C4-2B (cell line): ENCODE measurements around the gene EIF4G1.

ENCODE experiments used
- H3K27ac ChIP-seq: fragments of 450-650 bp; 2 replicates; pipeline ENCODE4 v1.5.1; 2017
- ZFX ChIP-seq: fragments of 450-650 bp; IDR thresholded peaks from 2 replicates; pipeline ENCODE4 v1.6.1; 2017
- TF ChIP-seq, protein P1 (sequence below): fragments of 450-650 bp; conservative IDR thresholded peaks from 2 replicates; pipeline ENCODE4 v1.5.1; 2017; ENCODE audit warnings: mild to moderate bottlenecking

The EIF4G1 gene

DNA sequence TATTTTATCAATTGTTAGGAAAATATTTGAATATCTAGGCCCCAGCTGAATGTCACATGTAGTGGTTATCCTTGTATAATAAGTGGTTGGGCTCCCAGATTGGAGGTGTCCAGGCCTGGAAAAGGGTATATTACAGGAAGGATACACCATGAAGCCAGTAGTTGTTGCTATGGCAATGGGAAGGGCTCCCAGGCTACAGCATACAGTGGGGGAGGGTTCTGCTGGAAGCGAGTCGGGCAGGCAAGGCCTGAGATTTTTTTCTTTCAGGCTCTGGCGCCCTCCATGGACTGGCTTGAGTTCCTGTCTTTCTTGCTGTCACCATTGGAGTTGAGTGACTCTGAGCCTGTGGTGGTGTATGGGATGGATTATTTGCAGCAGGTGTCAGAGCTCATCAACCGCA, 29.7 kb upstream of the EIF4G1 start:
- no peak for TF ChIP-seq ZFX
- TF ChIP-seq, protein P1, sequence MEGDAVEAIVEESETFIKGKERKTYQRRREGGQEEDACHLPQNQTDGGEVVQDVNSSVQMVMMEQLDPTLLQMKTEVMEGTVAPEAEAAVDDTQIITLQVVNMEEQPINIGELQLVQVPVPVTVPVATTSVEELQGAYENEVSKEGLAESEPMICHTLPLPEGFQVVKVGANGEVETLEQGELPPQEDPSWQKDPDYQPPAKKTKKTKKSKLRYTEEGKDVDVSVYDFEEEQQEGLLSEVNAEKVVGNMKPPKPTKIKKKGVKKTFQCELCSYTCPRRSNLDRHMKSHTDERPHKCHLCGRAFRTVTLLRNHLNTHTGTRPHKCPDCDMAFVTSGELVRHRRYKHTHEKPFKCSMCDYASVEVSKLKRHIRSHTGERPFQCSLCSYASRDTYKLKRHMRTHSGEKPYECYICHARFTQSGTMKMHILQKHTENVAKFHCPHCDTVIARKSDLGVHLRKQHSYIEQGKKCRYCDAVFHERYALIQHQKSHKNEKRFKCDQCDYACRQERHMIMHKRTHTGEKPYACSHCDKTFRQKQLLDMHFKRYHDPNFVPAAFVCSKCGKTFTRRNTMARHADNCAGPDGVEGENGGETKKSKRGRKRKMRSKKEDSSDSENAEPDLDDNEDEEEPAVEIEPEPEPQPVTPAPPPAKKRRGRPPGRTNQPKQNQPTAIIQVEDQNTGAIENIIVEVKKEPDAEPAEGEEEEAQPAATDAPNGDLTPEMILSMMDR: no peak; the same call in 1 of the 2 replicates
- H3K27ac ChIP-seq: no peak overlapping the region

DNA sequence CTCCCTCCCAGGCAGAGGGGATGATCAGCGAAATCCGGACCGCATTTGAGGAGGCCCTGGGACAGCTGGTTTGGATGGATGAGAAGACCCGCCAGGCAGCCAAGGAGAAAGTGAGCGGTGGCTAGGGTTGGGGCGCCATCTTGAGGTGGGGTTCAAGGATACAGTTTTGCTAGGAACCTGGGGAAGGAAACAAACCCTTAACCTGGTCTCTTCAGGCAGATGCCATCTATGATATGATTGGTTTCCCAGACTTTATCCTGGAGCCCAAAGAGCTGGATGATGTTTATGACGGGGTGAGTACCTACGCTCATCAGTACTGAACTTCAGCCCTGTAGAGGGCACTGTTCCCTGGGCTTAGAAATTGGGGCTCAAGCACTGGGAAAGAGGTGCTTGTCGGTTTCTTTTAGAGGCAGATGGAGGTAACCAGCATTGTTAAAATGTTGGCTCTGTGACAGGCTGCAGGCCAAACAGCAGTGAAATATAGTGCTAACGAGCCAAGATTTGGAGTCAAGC, 24.9 kb upstream of the EIF4G1 start:
- no peak overlapping the region for H3K27ac ChIP-seq
- TF ChIP-seq, protein P1: peak; percentile 90
- TF ChIP-seq ZFX: no peak

DNA sequence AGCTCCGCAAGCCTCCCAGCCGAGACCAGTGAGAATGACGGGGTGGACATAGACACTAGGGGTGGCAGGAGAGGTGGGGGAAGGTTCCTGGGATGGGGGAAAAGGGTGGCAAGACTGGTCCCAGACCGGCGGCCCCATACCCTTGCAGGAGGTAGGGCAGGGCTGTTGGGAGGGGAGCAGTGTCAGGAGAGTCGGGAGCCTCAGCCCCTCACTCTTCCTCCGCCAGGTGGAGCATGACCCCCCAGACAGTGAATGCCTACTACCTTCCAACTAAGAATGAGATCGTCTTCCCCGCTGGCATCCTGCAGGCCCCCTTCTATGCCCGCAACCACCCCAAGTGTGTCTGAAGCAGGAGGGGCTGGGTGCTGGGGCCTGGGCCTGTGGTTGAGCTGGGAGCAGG, 24.1 kb upstream of the EIF4G1 start:
- TF ChIP-seq ZFX: no peak
- TF ChIP-seq, protein P1: no peak
- H3K27ac ChIP-seq: no peak overlapping the region

DNA sequence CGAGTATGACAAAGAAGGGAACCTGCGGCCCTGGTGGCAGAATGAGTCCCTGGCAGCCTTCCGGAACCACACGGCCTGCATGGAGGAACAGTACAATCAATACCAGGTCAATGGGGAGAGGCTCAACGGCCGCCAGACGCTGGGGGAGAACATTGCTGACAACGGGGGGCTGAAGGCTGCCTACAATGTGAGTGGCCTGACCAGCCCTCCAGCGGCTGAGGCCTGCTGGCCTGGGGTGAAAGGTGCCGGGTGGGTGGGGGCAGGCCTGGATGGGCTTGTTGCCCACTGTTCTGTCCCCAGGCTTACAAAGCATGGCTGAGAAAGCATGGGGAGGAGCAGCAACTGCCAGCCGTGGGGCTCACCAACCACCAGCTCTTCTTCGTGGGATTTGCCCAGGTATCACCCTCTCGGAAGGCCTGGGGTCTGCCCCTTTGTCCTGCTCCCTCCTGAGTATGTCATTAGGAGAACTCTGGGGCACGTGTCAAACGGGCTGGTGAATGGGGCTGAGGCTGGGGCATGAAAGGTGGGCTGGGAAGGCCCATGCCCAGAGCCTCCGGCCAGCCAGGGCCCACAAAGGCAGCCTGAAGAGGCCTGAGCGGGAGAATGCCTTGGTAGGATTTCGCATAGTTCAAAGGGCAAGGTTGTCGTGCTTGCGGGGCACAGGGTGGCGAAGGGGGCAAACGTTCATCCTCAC, 23.2 kb upstream of the EIF4G1 start:
- no peak for TF ChIP-seq ZFX
- TF ChIP-seq, protein P1: no peak
- H3K27ac ChIP-seq: no peak overlapping the region

DNA sequence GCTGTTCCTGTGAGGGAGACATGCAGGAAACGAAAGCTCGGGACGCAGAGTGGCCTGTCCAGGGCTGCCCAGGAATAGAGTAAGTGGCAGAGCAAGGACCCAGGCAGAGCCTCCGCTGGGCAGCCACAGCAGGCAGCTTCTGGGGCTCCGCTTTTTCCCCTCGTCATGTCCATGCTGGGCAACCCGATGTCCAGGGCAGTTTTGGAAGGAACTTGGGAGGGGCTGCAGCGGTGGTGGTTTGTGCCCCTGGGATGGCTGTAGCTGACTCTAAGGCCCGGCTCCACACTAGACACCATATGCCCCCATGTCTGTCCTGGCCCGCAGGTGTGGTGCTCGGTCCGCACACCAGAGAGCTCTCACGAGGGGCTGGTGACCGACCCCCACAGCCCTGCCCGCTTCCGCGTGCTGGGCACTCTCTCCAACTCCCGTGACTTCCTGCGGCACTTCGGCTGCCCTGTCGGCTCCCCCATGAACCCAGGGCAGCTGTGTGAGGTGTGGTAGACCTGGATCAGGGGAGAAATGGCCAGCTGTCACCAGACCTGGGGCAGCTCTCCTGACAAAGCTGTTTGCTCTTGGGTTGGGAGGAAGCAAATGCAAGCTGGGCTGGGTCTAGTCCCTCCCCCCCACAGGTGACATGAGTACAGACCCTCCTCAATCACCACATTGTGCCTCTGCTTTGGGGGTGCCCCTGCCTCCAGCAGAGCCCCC, 22.5 kb upstream of the EIF4G1 start:
- TF ChIP-seq, protein P1: no peak
- TF ChIP-seq ZFX: no peak
- no peak overlapping the region for H3K27ac ChIP-seq

DNA sequence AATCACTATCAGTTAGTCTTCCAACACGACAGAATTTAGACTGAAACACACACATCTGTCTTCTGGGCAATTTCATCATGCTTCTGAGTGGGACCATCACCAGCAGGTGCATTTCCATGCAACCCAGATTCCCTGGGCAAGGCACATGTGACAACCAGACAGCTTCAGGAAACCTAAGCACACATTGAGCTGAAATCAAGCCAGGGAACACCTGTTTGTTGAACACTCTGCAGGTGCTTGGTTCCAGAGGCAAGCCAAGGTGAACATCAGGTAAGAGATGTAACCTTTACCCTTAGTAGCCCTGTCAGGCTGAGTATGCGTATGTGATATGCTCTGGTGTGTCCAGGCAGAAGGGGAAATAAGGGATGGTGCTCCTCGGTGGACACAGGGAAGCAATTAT, 18.6 kb upstream of the EIF4G1 start:
- TF ChIP-seq ZFX: no peak
- H3K27ac ChIP-seq: no peak overlapping the region

DNA sequence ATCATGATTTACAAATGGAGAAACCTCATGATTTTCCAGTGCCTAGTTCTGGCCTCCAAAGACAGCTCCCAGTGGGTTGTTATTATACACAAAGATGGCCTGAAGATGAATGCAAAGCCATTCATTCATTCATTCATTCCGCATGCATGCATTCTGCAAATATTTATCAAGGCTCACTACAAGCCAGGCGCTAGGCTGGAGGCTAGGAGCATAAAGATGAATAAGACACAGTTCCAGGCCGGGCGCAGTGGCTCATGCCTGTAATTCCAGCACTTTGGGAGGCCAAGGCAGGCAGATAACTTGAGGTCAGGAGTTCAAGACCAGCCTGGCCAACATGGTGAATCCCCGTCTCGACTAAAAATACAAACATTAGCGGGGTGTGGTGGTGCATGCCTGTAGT, 17.8 kb upstream of the EIF4G1 start:
- TF ChIP-seq ZFX: no peak
- TF ChIP-seq, protein P1: no peak
- H3K27ac ChIP-seq: no peak overlapping the region
